Stomach (tissue), 9 donors: Measurements from ENCODE around the gene BZW1. TPM values are rescaled to one million over a fixed set of nuclear protein-coding genes. Genes with fewer than 3 reads are reported as not detected.

Source experiments
- DNase-seq, 2 donors: peaks; one replicate each; pipeline versions ENCODE4 v3.0.0 to v3.0.0-alpha.2; 2013 to 2019
- H3K27ac ChIP-seq, 5 donors: fragments of 200-600 bp in 4 of 5; sonication (generic) in 4 of 5; one replicate each; pipeline ENCODE4 v1.5.1; 2013 to 2019; ENCODE audit warnings: mild to moderate bottlenecking in 1 of 5, moderate library complexity in 1 of 5
- H3K27me3 ChIP-seq, 3 donors: fragments of 200-600 bp; sonication (generic); one replicate each; pipeline ENCODE4 v1.5.1; 2017 to 2019; ENCODE audit warnings: mixed run types in 1 of 3
- H3K36me3 ChIP-seq, 4 donors: fragments of 200-600 bp; sonication (generic); 1 replicate in 3 of 4; 2 replicates in 1 of 4; pipeline ENCODE4 v1.5.1; 2016 to 2019
- H3K4me1 ChIP-seq, 4 donors: fragments of 200-600 bp; sonication (generic); one replicate each; pipeline ENCODE4 v1.5.1; 2016 to 2019
- H3K4me3 ChIP-seq, 4 donors: fragments of 200-600 bp; sonication (generic) in 3 of 4; one replicate each; pipeline ENCODE4 v1.5.1; 2016 to 2019; ENCODE audit warnings: mild to moderate bottlenecking in 1 of 4
- H3K9me3 ChIP-seq, 4 donors: fragments of 200-600 bp; sonication (generic); one replicate each; pipeline ENCODE4 v1.5.1; 2016 to 2019
- CTCF ChIP-seq, 7 experiments: fragments of 450-650 bp in 4 of 7; fragments of 200-600 bp in 3 of 7; sonication (generic) in 3 of 7; IDR thresholded peaks; one replicate each; pipeline ENCODE4 v1.5.1; 2016 to 2019; ENCODE audit warnings: antibody characterized with exemption in 7 of 7, control low read depth in 2 of 7, mild to moderate bottlenecking in 1 of 7
- EP300 ChIP-seq: sonication (generic); formaldehyde crosslinking; IDR thresholded peaks from one replicate; pipeline ENCODE4 v1.6.1; 2017; ENCODE audit warnings: antibody characterized with exemption
- POLR2A ChIP-seq, 4 donors: fragments of 450-650 bp; IDR thresholded peaks; one replicate each; pipeline ENCODE4 v1.6.1; 2016; ENCODE audit warnings: antibody characterized with exemption in 4 of 4, control low read depth in 2 of 4, mild to moderate bottlenecking in 1 of 4, moderate library complexity in 1 of 4
- POLR2AphosphoS5 ChIP-seq, 3 donors: sonication (generic); formaldehyde crosslinking; IDR thresholded peaks; one replicate each; pipeline ENCODE4 v1.6.1; 2016; ENCODE audit warnings: antibody characterized with exemption in 3 of 3
- WGBS, 5 donors: extraction: QIAGEN DNeasy Blood & Tissue Kit in 3 of 5; methylation state at CpG; one replicate each; pipeline versions ENCODE4 v1.1.5 to v1.1.7; 2013 to 2018; 5-methylcytosine and 5-hydroxymethylcytosine counted together
- intact Hi-C: fragments of 100-400 bp; cut with DNase I; formaldehyde crosslinking; loops from one replicate; pipeline ENCODE4 v1.15.1; 2023; ENCODE audit warnings: low total_unique reads
- polyA plus RNA-seq, 3 donors: library from polyadenylated mRNA; stranded (reverse); fragments of 200-250 nt; gene quantifications; one replicate each; pipeline ENCODE4 v1.2.3, GENCODE V29; 2013
- total RNA-seq, 5 donors: library from RNA; depleted of rRNA; stranded (reverse); fragments of >200 nt; gene quantifications; one replicate each; pipeline versions ENCODE4 v1.1.0 to v1.2.3, GENCODE V29; 2014 to 2016
- donor health status: healthy with polysubstance abuse.
- donor health status: Bipolar disorder and iron deficiency.
- donor health status: healthy.

BZW1 gene
- total and polyA plus RNA-seq, 8 donors, result 31.0 to 530 (median 94.4) TPM

- Histone ChIP-seq H3K27me3 (no peaks in the 10 kb centered on the region), H3K4me1 (peaks cover 0 to 10% (median 0%) of the 10 kb centered on the region in 4 donors), H3K9me3 (no peaks in the 10 kb centered on the region), H3K27ac (no peak overlapping the region), H3K36me3 (no peaks in the 10 kb centered on the region), H3K4me3 (no peak overlapping the region)
- intact Hi-C loops, result no loop called here
- DNase-seq, result peak in 1 of 2 donors; percentile 13
- WGBS, 5 donors, result 20 to 44% (median 28%) methylated on average over 2 of the region's 2 CpGs
- TF ChIP-seq POLR2A (IDR thresholded peaks at IDR 0.05) (no peak), CTCF (IDR thresholded peaks at IDR 0.05) (no peak), POLR2AphosphoS5 (IDR thresholded peaks at IDR 0.05) (no peak), EP300 (no peak)
Measured at GRCh38 chr2:200786423-200786822, 25.3 kb upstream of the BZW1 start.

GRCh38 chr2:200786826-200787225 lies 24.9 kb upstream of the BZW1 start:
- Histone ChIP-seq H3K9me3 (no peaks in the 10 kb centered on the region), H3K36me3 (no peaks in the 10 kb centered on the region), H3K27me3 (no peaks in the 10 kb centered on the region), H3K27ac (no peak overlapping the region), H3K4me1 (peaks cover 0 to 14% (median 0%) of the 10 kb centered on the region in 4 donors), H3K4me3 (no peak overlapping the region)
- TF ChIP-seq POLR2AphosphoS5 (IDR thresholded peaks at IDR 0.05), result no peak
- no peak for TF ChIP-seq POLR2A (IDR thresholded peaks at IDR 0.05)
- no peak for TF ChIP-seq CTCF (IDR thresholded peaks at IDR 0.05)
- TF ChIP-seq EP300, result no peak
- intact Hi-C loops, result no loop called here
- 29 to 45% (median 35%) methylated on average over 3 of the region's 3 CpGs for WGBS, 5 donors
- peak in 1 of 2 donors; percentile 57 for DNase-seq

DNA sequence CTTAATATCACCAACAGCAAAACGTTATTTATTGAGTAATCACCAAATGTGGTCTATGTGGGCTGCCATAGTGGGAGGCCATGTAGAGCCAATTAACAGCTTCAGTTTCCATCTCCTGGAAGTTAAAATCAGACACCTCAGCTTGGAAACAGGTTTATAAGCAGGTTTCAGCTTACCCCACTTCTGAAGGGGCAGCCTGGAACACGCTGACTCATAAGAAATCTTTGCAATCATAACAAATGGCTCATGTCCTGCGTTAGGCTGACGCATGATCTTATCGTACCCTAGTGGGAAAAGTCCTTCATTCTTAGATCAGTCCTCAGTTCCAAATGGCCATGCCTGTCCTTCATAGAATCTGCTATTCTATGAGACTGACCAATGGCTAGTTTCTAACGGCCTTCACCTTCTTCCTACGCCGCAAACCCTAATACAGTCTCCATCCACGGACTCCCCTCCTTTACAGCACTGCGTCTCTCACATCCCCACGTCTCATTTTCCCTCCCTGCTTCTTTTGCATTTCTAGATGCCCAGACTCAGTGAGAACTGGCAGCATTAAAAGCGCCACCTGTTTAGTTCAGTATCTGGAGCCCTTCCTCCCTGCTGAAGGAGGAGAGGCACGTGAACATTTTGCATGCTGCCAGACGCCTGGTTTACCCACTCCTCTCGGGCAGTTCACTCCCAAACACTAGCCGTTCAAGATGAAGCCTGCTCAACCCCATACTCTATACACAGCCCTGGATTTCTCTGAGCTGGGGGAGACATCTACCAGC lies 24.2 kb upstream of the BZW1 start:
- Histone ChIP-seq H3K9me3 (no peaks in the 10 kb centered on the region), H3K27me3 (no peaks in the 10 kb centered on the region), H3K27ac (peak overlapping the region in 1 of 5 donors; percentile 5), H3K4me1 (peaks cover 0 to 16% (median 0%) of the 10 kb centered on the region in 4 donors), H3K36me3 (no peaks in the 10 kb centered on the region), H3K4me3 (no peak overlapping the region)
- DNase-seq, result peak in 1 of 2 donors; percentile 35
- 70 to 85% (median 75%) methylated on average over 16 of the region's 16 CpGs for WGBS, 5 donors
- TF ChIP-seq CTCF (IDR thresholded peaks at IDR 0.05), result no peak
- TF ChIP-seq POLR2AphosphoS5 (IDR thresholded peaks at IDR 0.05), result peak in 1 of 3 donors; percentile 5
- no peak for TF ChIP-seq POLR2A (IDR thresholded peaks at IDR 0.05)
- TF ChIP-seq EP300, result no peak
- intact Hi-C loops, result no loop called here

DNA sequence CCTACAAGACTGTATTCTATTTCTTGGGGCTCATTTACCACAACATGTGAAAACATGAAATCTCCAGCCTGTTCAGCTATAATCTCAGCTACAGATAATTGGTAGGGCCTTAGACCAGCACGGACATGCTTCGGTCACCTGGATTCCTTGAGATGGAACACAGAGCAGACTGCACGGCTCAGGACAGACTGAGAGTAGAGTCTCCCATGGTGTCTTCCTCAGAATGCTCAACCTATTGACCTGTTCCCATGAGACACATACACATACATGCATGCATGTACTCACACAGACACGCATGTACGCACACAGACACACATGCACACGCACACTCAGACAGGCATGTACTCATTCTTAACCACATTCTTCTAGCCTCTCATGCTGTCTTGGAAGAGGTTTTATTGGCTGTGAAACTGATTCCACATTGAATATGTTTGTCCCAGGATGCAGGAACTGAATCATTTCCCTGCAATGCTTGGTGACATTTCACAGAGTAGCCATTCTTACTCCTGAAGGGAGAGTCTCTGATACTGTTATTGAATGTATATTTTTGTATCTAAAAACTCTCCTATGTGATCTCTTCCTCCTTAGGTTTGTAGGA lies 23.5 kb upstream of the BZW1 start:
- peak overlapping the region in 1 of 5 donors; percentile 5 for H3K27ac ChIP-seq
- no peaks in the 10 kb centered on the region for H3K27me3 ChIP-seq
- H3K4me3 ChIP-seq, result no peak overlapping the region
- H3K36me3 ChIP-seq, result no peaks in the 10 kb centered on the region
- H3K4me1 ChIP-seq, result peaks cover 0 to 16% (median 0%) of the 10 kb centered on the region in 4 donors
- intact Hi-C loops, result no loop called here
- no peak for DNase-seq
- H3K9me3 ChIP-seq, result no peaks in the 10 kb centered on the region
- TF ChIP-seq CTCF (IDR thresholded peaks at IDR 0.05), result no peak
- TF ChIP-seq EP300, result no peak
- no peak for TF ChIP-seq POLR2A (IDR thresholded peaks at IDR 0.05)
- TF ChIP-seq POLR2AphosphoS5 (IDR thresholded peaks at IDR 0.05), result no peak
- WGBS, 5 donors, result 93 to 97% (median 96%) methylated on average over 6 of the region's 6 CpGs
